Body of pancreas (tissue), 4 donors: ENCODE measurements around the gene ME1. TPM values are rescaled to one million over a fixed set of nuclear protein-coding genes. Genes with fewer than 3 reads are reported as not detected.
"Not testable (repeated sequence)": the region's sequence is repeated elsewhere in the genome, so short reads cannot be mapped to it uniquely, and the experiment has no call there.

ENCODE experiments used
- ATAC-seq: fragments of 150-250 bp; one replicate; pipeline ENCODE4 v1.9.1; 2016
- DNase-seq, 4 donors: peaks; one replicate each; pipeline ENCODE4 v3.0.0-alpha.2; 2019
- H3K27ac ChIP-seq, 4 donors: fragments of 200-600 bp; sonication (generic); 1 replicate in 3 of 4; 2 replicates in 1 of 4; pipeline versions ENCODE4 v1.5.1 to v1.6.1; 2016 to 2019; ENCODE audit warnings: mild to moderate bottlenecking in 1 of 4, mixed read lengths in 1 of 4, moderate library complexity in 1 of 4
- H3K27me3 ChIP-seq, 2 donors: fragments of 200-600 bp; sonication (generic); one replicate each; pipeline ENCODE4 v1.6.0; 2016; ENCODE audit warnings: mild to moderate bottlenecking in 1 of 2
- H3K36me3 ChIP-seq, 2 donors: fragments of 200-600 bp; sonication (generic); replicated peaks in 1 of 2; 2 replicates each; pipeline ENCODE4 v1.5.1; 2016; ENCODE audit warnings: low read depth in 2 of 2; ENCODE audit not compliant: insufficient read depth in 1 of 2
- H3K4me1 ChIP-seq: fragments of 200-600 bp; sonication (generic); one replicate; pipeline ENCODE4 v1.6.0; 2016
- H3K4me3 ChIP-seq, 2 donors: fragments of 200-600 bp; sonication (generic); 1 replicate in 1 of 2; 2 replicates in 1 of 2; pipeline ENCODE4 v1.5.1; 2016 to 2019
- H3K9me3 ChIP-seq, 3 donors: fragments of 200-600 bp; sonication (generic); 1 replicate in 2 of 3; 2 replicates in 1 of 3; pipeline ENCODE4 v1.5.1; 2016
- POLR2A ChIP-seq, 3 donors: fragments of 450-650 bp; IDR thresholded peaks; one replicate each; pipeline ENCODE4 v1.6.1; 2016; ENCODE audit warnings: antibody characterized with exemption in 3 of 3, mild to moderate bottlenecking in 2 of 3
- WGBS, 2 donors: methylation state at CpG; one replicate each; pipeline ENCODE4 v1.1.5; 2017; 5-methylcytosine and 5-hydroxymethylcytosine counted together
- intact Hi-C: fragments of 100-400 bp; cut with DNase I; formaldehyde crosslinking; loops from one replicate; pipeline ENCODE4 v1.15.1; 2023
- total RNA-seq, 2 donors: library from RNA; depleted of rRNA; stranded (reverse); fragments of >200 nt; gene quantifications; one replicate each; pipeline ENCODE4 v1.1.0, GENCODE V29; 2016
- TF ChIP-seq, protein P1 (sequence below), 7 experiments: fragments of 450-650 bp in 4 of 7; fragments of 200-600 bp in 3 of 7; sonication (generic) in 3 of 7; IDR thresholded peaks; one replicate each; pipeline ENCODE4 v1.5.1; 2016 to 2019; ENCODE audit warnings: antibody characterized with exemption in 7 of 7

The ME1 gene
- total RNA-seq, 2 donors from 2014 or later, result 7.9 to 10.4 TPM

DNA sequence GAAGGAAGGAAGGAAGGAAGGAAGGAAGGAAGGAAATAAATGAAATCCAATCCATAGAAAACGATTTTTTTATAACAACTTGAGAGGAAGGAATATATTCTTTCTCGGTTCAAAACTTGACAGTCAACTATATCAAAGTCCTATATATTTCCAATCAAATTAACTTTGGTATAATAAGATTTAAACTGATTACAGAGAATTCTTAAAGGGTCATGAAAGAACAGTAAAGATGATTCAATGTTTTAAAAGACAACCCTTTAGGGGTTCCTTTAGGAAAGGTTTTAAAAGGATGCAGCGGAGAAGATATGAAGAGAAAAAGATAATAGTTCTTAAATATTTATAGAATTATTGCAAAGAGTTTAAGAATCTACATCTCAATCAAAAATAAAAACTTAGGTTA is 61.2 kb downstream of the ME1 start:
- no peak for ATAC-seq
- intact Hi-C loops, result no loop called here
- no peak for TF ChIP-seq POLR2A (IDR thresholded peaks at IDR 0.05)
- TF ChIP-seq, protein P1, sequence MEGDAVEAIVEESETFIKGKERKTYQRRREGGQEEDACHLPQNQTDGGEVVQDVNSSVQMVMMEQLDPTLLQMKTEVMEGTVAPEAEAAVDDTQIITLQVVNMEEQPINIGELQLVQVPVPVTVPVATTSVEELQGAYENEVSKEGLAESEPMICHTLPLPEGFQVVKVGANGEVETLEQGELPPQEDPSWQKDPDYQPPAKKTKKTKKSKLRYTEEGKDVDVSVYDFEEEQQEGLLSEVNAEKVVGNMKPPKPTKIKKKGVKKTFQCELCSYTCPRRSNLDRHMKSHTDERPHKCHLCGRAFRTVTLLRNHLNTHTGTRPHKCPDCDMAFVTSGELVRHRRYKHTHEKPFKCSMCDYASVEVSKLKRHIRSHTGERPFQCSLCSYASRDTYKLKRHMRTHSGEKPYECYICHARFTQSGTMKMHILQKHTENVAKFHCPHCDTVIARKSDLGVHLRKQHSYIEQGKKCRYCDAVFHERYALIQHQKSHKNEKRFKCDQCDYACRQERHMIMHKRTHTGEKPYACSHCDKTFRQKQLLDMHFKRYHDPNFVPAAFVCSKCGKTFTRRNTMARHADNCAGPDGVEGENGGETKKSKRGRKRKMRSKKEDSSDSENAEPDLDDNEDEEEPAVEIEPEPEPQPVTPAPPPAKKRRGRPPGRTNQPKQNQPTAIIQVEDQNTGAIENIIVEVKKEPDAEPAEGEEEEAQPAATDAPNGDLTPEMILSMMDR (IDR thresholded peaks at IDR 0.05), result no peak
- H3K27ac ChIP-seq, result no peak overlapping the region
- H3K4me3 ChIP-seq, result no peak overlapping the region
- H3K9me3 ChIP-seq, result no peaks in the 10 kb centered on the region
- H3K36me3 ChIP-seq, result no peaks in the 10 kb centered on the region
- no peak for DNase-seq
- 69 to 78% methylated on average over 3 of the region's 3 CpGs for WGBS, 2 donors
- no peaks in the 10 kb centered on the region for H3K27me3 ChIP-seq
- no peaks in the 10 kb centered on the region for H3K4me1 ChIP-seq

DNA sequence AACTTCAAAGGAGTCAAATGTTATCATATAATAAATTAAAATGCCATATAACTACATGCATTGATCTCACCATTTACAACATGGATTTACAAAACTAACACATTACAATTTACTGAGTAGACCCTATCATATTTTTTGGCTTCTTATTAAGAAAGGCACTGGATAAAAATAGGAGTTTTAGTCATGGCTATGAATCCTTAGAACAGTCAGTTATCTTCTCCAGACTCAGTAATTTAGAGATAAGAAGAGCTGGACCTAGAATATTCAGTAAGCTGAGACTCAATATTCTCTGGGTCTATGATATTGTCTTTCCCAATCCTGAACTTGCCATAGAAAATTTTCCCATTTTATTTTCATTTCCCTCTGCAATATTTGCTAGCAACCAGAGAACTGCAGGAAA is 62.3 kb downstream of the ME1 start:
- H3K27ac ChIP-seq, result no peak overlapping the region
- H3K9me3 ChIP-seq, result no peaks in the 10 kb centered on the region
- no peak for TF ChIP-seq POLR2A (IDR thresholded peaks at IDR 0.05)
- TF ChIP-seq, protein P1 (IDR thresholded peaks at IDR 0.05), result no peak
- intact Hi-C loops, result no loop called here
- no peak for ATAC-seq
- H3K27me3 ChIP-seq, result no peaks in the 10 kb centered on the region
- no peaks in the 10 kb centered on the region for H3K36me3 ChIP-seq
- H3K4me1 ChIP-seq, result no peaks in the 10 kb centered on the region
- H3K4me3 ChIP-seq, result no peak overlapping the region
- DNase-seq, result no peak

DNA sequence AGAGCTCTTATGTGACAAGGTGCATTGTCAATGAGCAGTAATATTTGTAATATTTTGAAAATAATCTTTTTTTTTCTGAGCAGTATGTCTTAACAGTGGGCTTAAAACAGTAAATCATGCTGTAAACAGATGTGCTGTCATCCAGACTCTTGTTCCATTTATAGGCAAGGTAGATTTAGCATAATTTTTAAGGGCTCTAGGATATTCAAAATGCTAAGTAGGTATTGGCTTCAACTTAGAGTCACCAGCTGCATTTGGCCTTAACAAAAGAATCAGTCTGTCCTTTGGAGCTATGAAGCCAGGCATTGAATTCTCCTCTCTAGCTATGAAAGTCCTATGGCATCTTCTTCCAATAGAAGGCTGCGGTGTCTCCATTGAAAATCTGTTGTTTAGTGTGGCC is 63.7 kb downstream of the ME1 start:
- Histone ChIP-seq H3K4me3 (no peak overlapping the region), H3K4me1 (no peaks in the 10 kb centered on the region), H3K9me3 (no peaks in the 10 kb centered on the region), H3K36me3 (no peaks in the 10 kb centered on the region), H3K27me3 (no peaks in the 10 kb centered on the region), H3K27ac (no peak overlapping the region)
- intact Hi-C loops, result no loop called here
- TF ChIP-seq POLR2A (IDR thresholded peaks at IDR 0.05), result no peak
- TF ChIP-seq, protein P1 (IDR thresholded peaks at IDR 0.05), result no peak
- no peak for ATAC-seq
- 95% methylated on average over 1 of the region's 1 CpG for WGBS, 2 donors
- no peak for DNase-seq

DNA sequence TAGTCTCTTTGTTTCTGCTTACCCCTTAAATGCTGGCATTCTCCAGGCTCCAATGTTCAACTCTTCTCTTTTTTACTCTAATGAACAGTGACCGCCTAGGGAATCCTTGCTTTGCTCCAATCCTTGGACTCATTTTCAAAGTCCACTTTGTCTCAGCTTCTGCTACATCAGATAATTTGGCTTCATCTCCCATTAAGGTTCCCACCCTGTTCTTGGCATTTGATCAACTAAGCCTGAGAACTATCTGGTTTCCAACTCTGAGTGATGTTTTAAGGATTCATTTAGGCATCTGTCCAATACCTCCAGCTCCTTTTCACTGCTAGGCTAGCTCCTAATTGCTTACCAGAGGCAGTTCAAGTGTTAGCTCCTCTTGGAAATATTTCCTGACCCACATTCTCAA is 64.9 kb downstream of the ME1 start:
- intact Hi-C loops, result no loop called here
- Histone ChIP-seq H3K36me3 (no peaks in the 10 kb centered on the region), H3K27ac (no peak overlapping the region), H3K4me1 (no peaks in the 10 kb centered on the region), H3K9me3 (no peaks in the 10 kb centered on the region), H3K27me3 (no peaks in the 10 kb centered on the region), H3K4me3 (no peak overlapping the region)
- no peak for ATAC-seq
- 87% methylated on average over 1 of the region's 1 CpG for WGBS, 2 donors
- DNase-seq, result no peak
- TF ChIP-seq, protein P1 (IDR thresholded peaks at IDR 0.05), result no peak
- TF ChIP-seq POLR2A (IDR thresholded peaks at IDR 0.05), result no peak

DNA sequence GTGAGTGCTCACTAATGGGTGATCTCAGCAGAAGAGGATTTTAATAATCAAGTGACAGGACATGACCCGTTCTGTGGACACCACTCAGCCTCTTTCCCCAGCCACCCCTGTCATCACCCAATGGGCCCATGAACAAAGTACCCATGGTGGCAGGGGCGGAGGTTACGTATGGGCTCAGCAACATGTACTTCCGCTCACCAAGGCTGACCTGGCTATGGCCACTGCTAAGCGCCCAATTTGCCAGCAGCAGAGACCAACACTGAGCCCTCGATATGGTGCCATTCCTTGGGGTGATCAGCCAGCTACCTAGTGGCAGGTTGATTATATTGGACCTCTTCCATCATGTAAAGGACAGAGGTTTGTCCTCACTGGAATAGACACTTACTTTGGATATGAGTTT is 68.5 kb downstream of the ME1 start:
- not testable (repeated sequence) for H3K36me3 ChIP-seq

More for the DNA sequence above, 68.5 kb downstream of the ME1 start:
- DNase-seq, intact Hi-C loops, ATAC-seq, H3K27ac ChIP-seq, H3K9me3 ChIP-seq, H3K4me3 ChIP-seq, H3K4me1 ChIP-seq, H3K27me3 ChIP-seq: not testable (repeated sequence)
- 90 to 95% methylated on average over 6 of the region's 6 CpGs for WGBS, 2 donors
